GM18858 (cell line): ENCODE measurements around the gene TSPAN14.

Source experiments
- ATAC-seq: cut with Tn5 transposase; IDR thresholded peaks from one replicate; pipeline ENCODE4 v1.9.1; 2021; ENCODE audit not compliant: unreplicated experiment

Gene TSPAN14

DNA sequence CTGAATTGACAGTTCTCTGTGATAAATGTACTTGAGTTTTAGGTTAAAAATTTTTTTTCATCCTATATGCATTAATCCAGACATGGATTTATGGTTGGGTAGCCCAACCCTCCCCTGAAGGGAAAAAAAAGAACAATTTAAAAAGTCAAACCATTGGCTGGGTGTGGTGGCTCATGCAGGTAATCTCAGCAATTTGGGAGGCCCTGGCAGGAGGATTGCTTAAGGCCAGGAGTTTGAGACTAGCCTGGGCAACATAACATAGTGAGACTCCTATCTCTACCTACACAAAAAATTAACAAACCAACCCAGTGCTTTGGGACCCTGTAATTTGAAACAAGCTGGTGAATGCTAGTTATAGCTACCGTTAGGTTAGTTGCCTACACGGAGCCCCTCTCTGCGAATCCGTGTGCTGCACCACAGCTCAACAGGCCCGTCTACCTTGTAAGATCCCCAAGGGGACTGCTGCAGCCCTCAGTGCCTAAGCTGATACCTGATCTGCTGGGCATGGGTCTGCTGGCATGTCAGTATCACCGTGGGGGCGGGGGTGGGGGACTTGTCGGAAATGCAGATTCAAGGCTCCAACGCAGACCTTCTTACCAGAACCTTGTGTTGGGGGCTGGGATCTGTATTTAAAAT is 32.8 kb downstream of the TSPAN14 start:
- ATAC-seq = no peak

DNA sequence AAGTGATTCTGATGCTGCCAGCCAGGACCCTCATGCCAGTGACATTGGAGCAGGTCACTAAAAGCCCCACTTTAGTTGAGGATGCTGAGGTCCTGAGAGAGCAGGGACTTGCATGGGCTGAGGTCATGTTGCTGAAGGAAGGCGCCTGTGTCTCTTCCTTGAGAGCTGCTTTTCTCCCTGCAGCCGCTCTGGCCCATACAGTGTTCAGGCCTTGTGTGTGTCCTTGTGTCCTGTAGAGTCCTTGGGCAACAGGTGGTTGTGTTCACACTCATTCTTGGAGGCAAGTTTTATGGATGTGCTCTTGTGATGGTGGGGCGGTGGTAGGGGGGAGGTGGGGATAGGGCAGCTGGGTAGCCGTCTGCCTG is 33.3 kb downstream of the TSPAN14 start:
- no peak for ATAC-seq

DNA sequence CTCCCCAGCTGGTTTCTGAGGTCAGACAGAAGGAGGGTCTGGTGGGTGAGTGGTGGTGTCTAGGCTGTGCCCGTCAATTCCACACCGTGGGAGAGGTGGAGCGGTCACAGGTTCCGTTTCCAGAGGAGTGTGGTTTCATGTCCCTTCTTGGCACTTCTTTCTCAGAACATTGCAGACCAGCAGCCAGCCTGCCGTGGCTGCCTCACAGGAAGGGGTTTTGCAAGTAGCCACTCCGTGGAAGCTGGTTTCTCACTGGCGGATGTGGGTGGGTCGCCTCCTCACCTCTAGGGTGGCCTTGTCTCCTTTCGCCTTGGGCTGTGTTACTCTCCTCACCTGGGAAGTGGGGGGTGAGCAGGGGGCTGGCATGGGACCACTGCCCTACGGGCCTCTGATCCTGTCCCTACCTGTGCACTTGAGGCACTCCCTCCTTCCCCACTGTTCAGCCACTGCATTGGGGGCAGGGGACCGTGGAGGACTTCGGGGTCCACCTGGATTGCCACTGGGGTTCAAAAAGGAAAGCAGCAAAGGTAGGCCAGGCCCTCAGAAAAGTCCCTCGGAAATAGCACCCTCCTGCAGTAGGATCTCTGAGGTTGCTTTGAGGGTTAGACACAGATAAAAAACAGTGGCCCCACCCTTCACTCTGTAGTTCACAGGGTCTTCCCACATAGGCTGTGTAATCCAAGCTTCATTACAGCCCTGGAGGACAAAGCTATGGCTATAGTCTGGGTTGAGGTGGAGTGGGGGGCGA is 33.9 kb downstream of the TSPAN14 start:
- no peak for ATAC-seq

DNA sequence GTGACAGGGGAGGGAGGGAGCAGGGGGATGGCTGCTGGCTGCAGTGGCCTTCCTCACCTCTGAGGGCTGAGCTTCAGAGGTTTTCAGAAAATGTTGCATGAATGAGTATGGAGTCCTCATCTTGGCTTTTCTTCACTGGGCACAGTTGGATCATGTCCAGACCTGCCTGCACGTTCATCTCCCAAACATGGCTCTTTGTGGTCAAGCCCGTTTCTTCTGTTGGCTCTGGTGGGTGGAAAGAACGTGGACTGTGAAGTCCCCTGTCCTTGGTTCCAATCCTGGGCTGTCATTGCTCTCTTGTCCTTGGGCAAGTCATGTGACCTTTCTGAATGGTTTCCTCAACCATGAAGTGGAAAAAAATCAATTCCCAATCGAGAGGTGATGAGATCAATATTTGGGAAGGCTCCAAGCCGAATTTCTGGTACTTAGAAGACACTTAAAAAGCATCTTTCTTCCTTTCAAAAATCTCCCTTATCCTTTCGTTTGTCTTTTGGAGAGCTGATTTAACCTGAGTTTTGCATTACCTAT is 34.5 kb downstream of the TSPAN14 start:
- ATAC-seq = no peak

DNA sequence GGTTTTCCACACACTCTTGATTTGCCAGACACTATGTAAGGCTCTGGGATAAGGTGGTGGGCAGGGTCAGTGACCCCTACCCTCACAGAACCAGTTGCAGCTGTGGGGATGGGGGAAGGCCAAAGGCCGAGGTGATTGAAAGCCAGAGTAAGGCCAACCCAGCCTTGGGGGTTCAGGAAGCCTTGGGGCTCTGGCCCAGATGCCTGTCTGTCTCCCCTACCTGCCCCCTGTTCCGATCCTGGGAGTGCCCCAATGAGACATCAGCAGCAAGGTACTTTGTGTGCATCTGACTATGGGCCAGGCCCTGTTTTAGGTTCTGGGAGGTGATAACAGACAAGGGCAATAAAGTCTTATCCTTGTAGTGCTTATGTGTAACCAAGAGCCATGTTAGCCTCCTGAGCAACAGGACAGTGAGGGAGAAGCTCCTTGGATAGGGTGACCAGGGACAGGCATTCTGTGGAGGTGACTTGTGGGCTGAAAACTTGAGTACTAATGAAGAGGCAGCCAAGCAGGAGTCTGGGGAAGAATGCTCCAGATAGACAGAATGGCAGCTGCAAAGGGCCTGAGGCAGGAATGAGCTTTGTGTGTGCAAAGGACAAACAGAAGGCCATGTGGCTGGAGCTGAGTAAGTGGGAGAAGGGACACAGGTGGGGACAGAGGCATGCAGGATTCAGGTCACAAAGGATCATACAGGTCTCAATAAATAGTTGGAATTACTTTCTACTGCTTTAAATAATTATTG is 35.4 kb downstream of the TSPAN14 start:
- no peak for ATAC-seq

DNA sequence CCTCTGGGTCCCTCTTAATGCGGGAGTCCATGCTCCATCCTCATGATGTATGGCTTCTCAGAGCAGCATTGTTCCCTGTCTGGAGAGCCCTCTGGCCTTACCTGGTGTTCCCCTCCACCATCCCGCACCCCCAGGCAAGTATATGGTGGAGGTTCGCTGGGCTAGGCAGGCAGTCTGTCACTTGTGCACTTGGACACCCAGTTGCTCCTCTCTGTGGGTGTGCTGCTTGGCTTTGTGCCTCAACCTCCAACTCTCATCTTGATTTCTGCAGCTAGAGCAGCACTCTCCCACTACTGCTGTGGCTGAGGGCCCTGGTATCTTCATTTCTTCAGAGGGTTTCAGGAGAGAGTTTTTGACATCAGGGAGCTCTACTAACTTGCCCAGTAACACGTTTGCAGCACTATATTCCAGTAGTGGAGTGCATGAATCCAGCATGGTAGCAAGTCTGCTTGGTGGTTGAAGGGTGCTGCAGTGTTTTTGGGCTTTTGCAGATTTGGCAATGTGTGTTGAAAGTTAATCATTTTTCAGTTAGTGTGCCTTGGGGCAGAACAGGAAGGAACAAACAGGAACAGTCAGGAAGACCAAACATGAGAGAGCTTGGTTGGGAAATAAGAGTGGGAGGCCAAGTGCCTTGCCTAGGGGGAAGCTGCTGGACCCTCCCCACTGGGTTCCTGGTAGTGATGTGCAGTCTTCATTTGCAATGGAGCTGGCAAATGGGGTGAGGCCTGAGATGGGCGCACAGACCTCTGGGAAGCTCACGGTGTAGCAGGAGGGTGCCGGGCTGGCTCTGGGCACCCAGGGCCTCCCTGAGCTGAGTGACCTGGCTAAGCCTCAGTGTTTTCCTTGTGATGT is 37.4 kb downstream of the TSPAN14 start:
- no peak for ATAC-seq

DNA sequence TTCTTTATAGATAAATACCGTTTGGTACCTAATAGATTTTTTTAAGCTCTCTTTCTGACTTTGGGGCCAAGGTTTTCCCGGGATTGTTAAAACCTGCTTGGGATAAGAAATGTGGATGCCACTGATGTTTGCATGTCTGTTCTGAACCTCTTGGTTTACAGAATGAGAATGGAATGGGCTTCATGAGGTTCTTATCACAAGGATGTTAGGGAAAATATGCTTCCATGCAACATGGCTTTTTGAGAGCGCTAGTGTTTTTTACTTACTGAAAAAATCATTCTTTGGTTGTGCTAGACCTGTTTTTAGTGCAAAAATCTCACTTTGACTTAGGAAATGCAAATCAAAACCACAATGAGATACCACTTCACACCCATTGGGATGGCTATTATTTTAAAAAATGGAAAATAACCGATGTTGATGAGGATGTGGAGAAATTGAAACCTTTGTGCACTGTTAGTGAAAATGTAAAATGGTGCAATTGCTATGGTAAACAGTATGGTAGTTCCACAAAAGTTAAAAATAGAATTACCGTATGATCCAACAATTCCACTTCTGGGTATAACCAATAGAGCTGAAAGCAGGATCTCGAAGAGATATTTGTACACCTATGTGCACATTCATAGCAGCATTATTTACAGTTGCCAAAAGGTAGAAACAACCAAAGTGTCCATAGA is 38.9 kb downstream of the TSPAN14 start:
- peak; percentile 36 for ATAC-seq

DNA sequence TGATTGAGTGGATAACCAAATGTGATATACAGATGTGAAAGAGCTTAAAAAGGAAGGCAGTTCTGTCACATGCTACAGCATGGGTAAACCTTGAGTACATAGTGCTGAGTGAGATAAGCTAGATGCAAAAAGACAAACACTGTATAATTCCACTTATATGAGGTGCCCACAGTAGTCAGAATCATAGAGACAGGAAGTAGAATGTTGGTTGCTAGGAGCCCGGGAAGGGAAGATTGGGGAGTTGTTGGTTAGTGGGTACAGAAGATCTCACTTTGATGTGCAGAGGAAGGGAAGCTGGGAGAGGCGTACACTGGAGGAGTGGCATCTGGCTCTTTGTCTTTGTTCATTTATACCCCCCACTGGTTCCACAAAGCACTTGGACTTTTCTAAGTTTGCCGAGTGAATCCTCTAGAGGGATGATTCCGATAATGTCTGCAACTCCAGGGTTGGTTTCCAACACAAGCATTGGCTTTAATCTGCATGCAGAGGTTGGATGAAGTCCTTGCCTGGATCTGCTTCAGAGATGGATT is 39.5 kb downstream of the TSPAN14 start:
- peak; percentile 51 for ATAC-seq

DNA sequence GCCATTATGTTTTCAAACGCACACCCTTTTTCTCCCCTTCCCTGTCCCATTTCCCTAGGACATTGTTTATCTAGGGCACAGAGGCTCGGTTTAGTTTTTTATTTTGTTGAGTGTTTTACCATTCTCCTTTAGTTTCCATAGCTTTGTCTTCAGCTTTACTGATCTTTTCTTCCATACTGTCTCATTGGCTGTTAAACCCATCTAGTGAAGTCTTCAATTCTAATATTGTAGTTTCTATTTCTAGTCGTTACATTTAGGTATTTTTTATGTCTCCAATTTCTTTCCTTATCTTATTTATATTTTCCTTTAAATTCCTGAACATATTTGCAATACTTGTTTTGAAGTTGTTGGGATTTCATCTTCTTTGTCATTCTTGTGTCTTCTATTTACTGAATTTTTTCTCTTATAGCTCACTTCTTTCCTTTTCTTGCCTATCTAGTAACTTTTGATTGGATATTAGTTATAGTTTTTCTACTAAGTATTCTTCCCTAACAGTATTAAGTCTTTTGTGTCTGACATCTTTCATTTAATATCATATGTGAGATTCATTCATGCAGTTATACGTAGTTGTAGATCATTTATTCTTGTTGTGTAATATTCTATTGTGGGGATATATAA is 42.6 kb downstream of the TSPAN14 start:
- ATAC-seq = no peak

DNA sequence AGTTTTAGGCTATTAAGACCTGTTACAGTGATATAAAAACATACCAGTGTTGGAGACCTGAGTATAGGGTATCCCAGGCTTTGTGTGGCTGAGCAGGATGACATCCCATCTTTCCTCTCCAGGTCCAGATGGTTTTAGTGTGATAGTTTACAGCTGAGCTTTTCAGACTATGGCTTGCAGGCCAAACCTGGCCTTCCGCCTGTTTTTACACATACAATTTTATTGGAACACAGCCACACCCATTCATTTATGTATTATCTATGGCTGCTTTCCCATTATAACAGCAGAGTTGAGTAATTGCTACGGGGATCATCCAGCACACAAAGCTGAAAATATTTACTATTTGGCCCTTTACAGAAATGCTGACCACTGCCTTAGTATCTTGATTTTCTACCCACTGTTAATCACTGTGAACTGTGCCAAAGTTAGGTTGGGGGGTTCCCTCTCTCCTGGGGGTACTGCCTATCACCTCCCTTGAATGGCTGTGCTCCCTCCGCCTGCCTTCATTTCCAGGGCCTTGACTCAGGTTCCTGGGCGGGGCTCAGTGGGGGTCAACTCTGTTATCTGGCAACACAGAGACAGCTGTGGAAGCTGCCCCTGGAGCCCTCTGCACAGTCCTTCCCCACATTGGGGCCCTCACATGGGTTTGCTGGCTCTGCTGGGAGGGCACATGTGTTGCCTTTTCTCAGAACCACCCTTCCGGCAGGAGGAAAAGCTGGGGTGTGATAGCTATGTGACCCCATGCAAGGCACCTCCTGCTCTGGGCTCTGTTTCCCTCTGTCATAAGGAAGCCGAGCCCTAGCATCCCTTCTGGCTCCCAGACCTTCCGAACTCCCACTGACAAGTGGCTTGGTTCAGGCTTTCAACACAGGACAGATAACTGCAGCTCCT is 43.3 kb downstream of the TSPAN14 start:
- ATAC-seq = no peak

DNA sequence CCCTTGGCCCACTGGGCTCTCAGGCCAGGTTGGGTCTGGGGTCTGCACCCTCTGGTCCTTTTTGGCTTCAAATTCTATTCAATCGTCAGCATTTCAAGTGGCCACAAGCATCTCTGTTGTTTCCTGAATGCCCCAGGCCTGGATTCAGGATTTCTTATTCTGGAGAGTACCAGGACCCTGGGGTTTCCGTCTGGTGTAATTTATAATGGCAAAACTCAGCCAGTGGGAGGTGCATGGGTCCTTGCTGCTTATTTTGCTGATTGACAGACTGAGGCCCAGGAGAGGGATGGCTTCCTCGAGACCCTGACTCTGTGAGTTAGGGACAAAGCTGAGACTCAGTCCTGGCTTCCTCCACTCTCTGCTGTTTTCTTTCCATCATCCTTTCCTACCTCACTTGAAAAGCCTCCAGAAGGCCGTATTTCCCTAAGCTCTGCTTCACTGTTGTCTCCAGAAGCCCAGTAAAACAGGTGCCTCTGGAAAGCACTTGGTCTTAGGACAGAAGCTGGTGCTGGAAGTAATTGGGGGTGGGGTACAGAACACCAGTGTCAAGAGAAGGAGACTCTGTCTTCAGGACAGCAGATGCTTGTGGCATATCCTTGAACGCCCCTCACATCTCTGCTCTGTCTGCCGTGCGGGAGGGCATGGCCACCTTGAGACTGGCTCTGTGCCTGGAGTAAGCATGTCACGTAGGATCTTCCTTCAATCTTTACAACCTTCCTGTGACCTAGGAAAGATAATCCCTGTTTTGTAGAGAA is 44.1 kb downstream of the TSPAN14 start:
- no peak for ATAC-seq

DNA sequence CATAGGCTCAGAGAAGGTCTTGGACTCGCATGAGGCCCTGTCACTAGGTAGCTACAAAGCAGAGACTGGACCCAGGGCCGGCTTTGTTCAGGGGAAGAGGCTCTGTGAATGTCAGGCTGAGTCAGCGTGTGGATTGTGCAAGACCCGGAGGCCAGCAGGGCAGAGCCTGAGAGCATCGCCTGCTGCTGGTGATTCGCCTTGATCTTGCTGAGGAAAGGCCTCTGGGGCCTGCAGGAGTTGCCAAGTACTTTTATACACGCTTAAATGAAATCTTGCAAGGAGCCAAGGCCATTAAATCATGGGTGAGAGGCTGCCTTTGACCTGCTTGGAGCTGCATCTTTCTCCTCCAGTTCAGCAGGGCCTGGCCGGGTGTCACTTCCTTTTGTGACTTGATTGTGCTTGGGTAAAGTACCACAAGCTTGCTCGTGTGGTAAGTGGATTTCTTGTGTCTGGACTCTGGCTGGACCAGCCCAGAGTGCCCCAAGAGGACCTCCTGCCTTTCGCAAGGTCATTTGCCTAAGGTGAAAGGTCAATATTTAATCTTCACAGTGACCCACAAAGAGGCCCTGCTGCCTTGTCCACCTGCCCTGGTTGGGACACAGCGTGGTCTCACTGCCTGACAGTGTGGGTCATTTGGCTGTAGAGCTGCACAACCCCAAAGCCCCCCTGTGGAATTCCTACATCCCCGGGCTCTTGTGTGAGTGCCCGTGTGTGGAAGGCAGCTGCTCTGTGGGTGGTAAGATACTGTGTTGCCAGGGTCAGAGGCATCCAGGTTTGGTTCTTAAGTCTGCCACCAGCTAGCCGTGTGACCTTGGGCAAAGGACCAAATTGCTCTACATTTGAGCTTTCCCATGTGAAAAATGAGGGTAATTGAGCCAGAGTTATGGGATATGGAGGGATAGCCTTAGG is 45.0 kb downstream of the TSPAN14 start:
- no peak for ATAC-seq

DNA sequence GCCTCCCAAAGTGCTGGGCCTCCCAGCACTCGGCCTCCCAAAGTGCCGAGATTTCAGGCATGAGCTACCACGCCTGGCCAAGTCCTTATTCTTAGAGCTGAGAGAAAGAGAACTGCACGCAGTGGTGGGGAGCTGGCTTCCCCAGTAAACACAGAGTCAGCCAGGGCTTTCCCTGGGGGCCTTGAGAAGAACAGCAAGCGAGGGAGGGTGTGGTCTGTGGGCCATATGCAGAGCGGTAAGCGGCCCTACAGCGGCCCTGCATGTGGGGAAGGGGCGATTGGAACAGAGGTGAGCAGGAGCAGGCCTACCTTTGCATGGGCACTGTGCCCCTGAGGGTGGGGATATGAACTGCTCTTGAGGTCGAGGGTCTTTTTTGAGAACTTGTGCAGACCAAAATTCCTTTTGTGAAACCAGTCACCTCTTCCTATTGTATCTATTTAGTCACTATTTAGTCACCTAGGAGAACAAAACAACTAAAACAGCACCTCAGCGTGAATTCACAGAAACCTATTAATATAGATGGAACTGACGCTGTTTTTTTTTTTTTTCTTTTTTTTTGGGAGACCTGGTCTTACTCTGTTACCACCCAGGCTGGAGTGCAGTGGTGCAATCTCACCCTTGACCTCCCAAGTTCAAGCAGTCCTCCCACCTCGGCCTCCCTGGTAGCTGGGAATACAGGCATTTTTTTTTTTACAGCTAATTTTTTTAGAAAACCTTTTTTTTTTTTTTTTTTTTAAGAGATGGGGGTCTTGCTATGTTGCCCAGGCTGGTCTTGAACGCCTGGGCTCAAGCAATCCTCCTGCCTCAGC is 46.7 kb downstream of the TSPAN14 start:
- ATAC-seq = peak; percentile 67

DNA sequence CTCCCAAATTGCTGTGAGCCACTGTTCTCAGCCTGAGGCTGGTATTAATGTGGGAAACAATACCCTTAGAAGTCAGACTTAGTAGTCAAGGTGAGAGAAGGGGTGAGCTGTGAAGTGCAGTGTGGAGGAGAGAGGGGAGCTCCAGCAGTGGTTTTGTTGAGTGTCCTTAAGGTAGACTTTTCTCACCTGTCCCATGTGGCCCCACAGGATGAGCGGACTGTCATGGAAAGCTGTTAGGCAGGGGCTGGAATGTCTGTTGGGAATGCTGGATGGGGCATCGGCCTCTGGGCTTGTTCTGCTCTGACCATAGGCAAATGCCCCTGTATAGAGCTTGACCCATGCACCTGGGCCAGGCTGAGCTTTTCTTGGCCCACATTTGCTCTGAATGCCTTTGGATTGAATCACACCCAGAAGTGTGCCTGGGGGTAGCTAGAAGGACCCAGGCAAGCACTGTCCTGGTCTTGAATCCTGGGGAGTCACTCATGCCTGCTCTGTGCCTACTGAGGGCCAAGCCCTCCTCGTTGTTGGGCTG is 47.3 kb downstream of the TSPAN14 start:
- no peak for ATAC-seq

DNA sequence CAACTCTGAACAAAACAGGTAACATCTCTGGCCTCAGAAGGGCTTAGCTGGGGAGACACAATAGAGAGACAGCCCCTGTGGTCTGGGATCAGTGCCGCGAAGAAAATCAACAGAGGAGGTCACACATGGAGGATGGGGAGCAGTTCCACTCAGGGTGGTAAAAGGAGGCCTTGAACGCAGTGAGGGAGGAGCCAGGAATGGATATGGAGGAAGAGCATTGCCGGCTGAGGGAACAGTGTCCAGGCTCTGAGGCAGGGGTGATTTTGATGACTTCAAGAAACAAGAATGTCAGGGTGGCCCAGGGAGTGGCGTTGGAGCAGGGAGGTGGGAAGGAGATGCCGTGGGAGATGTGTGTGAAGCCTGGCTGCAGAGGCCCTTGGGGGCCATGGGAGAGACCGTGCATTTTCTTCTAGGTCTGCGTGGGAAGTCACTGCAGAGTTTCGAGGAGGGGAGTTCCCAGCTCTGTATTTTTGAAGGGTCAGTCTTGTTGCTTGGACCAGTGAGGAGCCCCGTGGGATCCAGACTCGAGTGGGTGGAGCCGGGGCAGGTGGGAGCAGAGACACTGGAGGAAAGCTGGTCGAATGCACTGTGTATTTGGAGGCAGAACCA is 47.9 kb downstream of the TSPAN14 start:
- ATAC-seq = no peak
